GM10248 (cell line): ENCODE data around the gene SLC28A2.

ENCODE experiments used
- CTCF ChIA-PET: fragments of 300-600 bp; sonication (Branson Sonifier 250); formaldehyde crosslinking; extraction: SDS; loops from one replicate; lab custom pipeline; 2021; ENCODE audit warnings: antibody characterized with exemption; lab: Yijun Ruan, JAX
- POLR2A ChIA-PET: fragments of 350-650 bp; sonication (Branson Sonifier 250); formaldehyde crosslinking; extraction: SDS; loops from one replicate; lab custom pipeline; 2020; ENCODE audit warnings: antibody characterized with exemption; lab: Yijun Ruan, JAX
- DNase-seq: peaks from one replicate; pipeline ENCODE4 v3.0.0; 2012; ENCODE audit errors: extremely low spot score
- CTCF ChIP-seq: IDR thresholded peaks from 2 replicates; pipeline ENCODE4 v1.5.1; 2012; ENCODE audit warnings: mild to moderate bottlenecking, low read depth; ENCODE audit errors: extremely low read depth, missing control alignments, control extremely low read depth

SLC28A2 gene

GRCh38 chr15:45224621-45225217, 27.3 kb upstream of the SLC28A2 start:
- ChIA-PET POLR2A (no interaction called here), CTCF (no interaction called here)
- TF ChIP-seq CTCF = no peak
- DNase-seq = no peak

- TF ChIP-seq CTCF = no peak
Measured at GRCh38 chr15:45225506-45226273, 26.3 kb upstream of the SLC28A2 start.

GRCh38 chr15:45228931-45229330, 23.1 kb upstream of the SLC28A2 start:
- no peak for DNase-seq
- TF ChIP-seq CTCF = no peak
- ChIA-PET CTCF (interaction anchor here (3.3 kb wide), 1 partner anchor 24 kb away, joined by 15 read pairs; no protein-coding TSS in a partner anchor), POLR2A (no interaction called here)

More at GRCh38 chr15:45225506-45226273, 26.3 kb upstream of the SLC28A2 start:
- no peak for DNase-seq
- CTCF ChIA-PET = no interaction called here
- POLR2A ChIA-PET = no interaction called here

DNA sequence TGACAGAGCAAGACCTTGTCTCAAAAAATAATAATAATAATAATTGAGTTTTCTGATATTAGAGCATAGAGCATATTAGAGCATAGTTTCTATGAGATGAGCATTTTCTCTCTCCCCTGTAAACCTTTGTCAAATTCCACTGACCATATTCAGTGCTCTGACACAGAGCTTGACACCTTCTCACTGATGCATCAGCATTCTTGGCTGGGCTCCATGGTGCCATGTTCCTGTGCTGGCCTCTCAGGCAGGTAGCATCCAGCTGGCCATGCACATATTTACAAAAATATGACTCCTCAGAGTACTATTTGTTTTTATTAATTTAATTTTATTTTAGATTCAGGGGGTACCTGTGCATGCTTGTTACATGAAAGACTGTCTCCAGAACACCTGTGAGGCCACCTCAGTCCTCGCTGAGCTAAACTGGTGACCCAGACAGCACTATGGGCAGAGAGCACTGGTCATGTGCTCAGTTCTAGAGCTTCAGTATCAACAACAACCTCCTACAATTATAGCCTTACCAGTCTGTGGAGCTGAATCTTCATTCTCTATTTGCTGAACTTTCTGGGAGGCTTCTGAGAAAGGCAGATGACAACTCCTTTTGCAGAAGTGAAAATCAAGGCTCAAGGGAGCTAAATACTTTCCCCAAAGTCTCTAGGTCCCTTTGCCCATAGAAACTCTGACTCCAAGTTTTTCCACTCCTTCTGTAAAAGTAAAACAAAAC, 21.6 kb upstream of the SLC28A2 start:
- CTCF ChIA-PET = interaction anchor here (1.0 to 3.3 kb wide), 4 partner anchors 18 to 62 kb away, joined by 3 to 15 read pairs (median 3); no protein-coding TSS in a partner anchor
- POLR2A ChIA-PET = no interaction called here
- DNase-seq = no peak
- TF ChIP-seq CTCF = no peak

DNA sequence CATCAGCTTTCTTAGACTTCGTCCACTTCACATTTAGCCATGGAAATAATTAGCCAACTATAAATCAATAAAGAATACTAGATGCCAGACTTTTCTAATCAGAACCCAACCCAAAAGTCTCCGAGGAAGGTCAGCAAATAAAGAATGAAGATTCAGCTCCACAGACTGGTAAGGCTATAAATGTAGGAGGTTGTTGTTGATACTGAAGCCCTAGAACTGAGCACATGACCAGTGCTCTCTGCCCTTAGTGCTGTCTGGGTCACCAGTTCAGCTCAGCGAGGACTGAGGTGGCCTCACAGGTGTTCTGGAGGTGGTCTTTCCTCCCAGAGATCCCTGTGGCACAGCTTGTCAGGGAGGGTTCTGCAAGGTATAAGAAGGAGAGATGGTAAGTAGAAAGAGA, 20.9 kb upstream of the SLC28A2 start:
- CTCF ChIA-PET = interaction anchor here (1.3 to 3.3 kb wide), 2 partner anchors 25 to 26 kb away, joined by 3 to 15 read pairs; no protein-coding TSS in a partner anchor
- TF ChIP-seq CTCF = no peak
- POLR2A ChIA-PET = no interaction called here

GRCh38 chr15:45231864-45232562, 20.0 kb upstream of the SLC28A2 start:
- ChIA-PET CTCF (interaction anchor here (0.8 to 3.3 kb wide), 3 partner anchors 27 to 111 kb away, joined by 3 to 15 read pairs (median 3); no protein-coding TSS in a partner anchor), POLR2A (no interaction called here)
- no peak for TF ChIP-seq CTCF
- DNase-seq = no peak

More for the DNA sequence above, 20.9 kb upstream of the SLC28A2 start:
- no peak for DNase-seq
